OCI-M1 (cell line): ENCODE data around the gene UBR4.

Experiments
- DNase-seq: peaks from one replicate; lab custom pipeline; 2025; lab: John Stamatoyannopoulos, UW

UBR4 gene

GRCh38 chr1:19091196-19091953, 118.7 kb downstream of the UBR4 start:
- DNase-seq, result no peak

GRCh38 chr1:19089524-19089923, 120.5 kb downstream of the UBR4 start:
- no peak for DNase-seq

- no peak for DNase-seq
Observed at GRCh38 chr1:19088717-19089442, 121.2 kb downstream of the UBR4 start.

- DNase-seq, result no peak
Observed at GRCh38 chr1:19087737-19088594, 122.1 kb downstream of the UBR4 start.

GRCh38 chr1:19087017-19087736, 122.9 kb downstream of the UBR4 start:
- DNase-seq, result no peak

- DNase-seq, result no peak
Observed at GRCh38 chr1:19086176-19086875, 123.7 kb downstream of the UBR4 start.

GRCh38 chr1:19084206-19084738, 125.8 kb downstream of the UBR4 start:
- no peak for DNase-seq

GRCh38 chr1:19083081-19083480, 127.0 kb downstream of the UBR4 start:
- DNase-seq, result no peak

- DNase-seq, result no peak
Observed at GRCh38 chr1:19081218-19081893, 128.7 kb downstream of the UBR4 start.

- DNase-seq, result no peak
Observed at GRCh38 chr1:19080721-19081120, 129.3 kb downstream of the UBR4 start.

- no peak for DNase-seq
Observed at GRCh38 chr1:19079541-19080472, 130.3 kb downstream of the UBR4 start.

GRCh38 chr1:19078536-19078935, 131.5 kb downstream of the UBR4 start:
- DNase-seq, result no peak

- no peak for DNase-seq
Observed at GRCh38 chr1:19076841-19077616, 133.0 kb downstream of the UBR4 start.

- no peak for DNase-seq
Observed at GRCh38 chr1:19074902-19075721, 135.0 kb downstream of the UBR4 start.

- no peak for DNase-seq
Observed at GRCh38 chr1:19074361-19074901, 135.6 kb downstream of the UBR4 start.

- DNase-seq, result no peak
Observed at GRCh38 chr1:19073311-19074186, 136.5 kb downstream of the UBR4 start.
